Fibroblast of the aortic adventitia (primary cell): Measurements from ENCODE around the gene MGMT. TPM values are rescaled to one million over a fixed set of nuclear protein-coding genes. Genes with fewer than 3 reads are reported as not detected.

ENCODE experiments used
- DNase-seq: peaks from one replicate; pipeline ENCODE4 v3.0.0-alpha.2; 2010; ENCODE audit warnings: low read depth
- H3K4me3 ChIP-seq: 2 replicates; pipeline ENCODE4 v1.5.1; 2011; ENCODE audit warnings: low read depth, mild to moderate bottlenecking, control low read depth, low read length, moderate library complexity
- total RNA-seq: library from RNA; depleted of rRNA; stranded (reverse); fragments of >200 nt; gene quantifications from 2 replicates; pipeline ENCODE4 v1.2.3, GENCODE V29; 2012; ENCODE audit warnings: low replicate concordance
- TF ChIP-seq, protein P1 (sequence below): IDR thresholded peaks from 2 replicates; pipeline ENCODE4 v1.5.1; 2011; ENCODE audit warnings: mild to moderate bottlenecking, low read length, control low read depth, inconsistent platforms; ENCODE audit not compliant: insufficient read depth

The MGMT gene
- total RNA-seq, 1 donor: 21.8 TPM

- TF ChIP-seq, protein P1, sequence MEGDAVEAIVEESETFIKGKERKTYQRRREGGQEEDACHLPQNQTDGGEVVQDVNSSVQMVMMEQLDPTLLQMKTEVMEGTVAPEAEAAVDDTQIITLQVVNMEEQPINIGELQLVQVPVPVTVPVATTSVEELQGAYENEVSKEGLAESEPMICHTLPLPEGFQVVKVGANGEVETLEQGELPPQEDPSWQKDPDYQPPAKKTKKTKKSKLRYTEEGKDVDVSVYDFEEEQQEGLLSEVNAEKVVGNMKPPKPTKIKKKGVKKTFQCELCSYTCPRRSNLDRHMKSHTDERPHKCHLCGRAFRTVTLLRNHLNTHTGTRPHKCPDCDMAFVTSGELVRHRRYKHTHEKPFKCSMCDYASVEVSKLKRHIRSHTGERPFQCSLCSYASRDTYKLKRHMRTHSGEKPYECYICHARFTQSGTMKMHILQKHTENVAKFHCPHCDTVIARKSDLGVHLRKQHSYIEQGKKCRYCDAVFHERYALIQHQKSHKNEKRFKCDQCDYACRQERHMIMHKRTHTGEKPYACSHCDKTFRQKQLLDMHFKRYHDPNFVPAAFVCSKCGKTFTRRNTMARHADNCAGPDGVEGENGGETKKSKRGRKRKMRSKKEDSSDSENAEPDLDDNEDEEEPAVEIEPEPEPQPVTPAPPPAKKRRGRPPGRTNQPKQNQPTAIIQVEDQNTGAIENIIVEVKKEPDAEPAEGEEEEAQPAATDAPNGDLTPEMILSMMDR: no peak
- no peak for DNase-seq
- no peak overlapping the region for H3K4me3 ChIP-seq
These were observed 31.6 kb downstream of the MGMT start for GRCh38 chr10:129498680-129499079.

DNA sequence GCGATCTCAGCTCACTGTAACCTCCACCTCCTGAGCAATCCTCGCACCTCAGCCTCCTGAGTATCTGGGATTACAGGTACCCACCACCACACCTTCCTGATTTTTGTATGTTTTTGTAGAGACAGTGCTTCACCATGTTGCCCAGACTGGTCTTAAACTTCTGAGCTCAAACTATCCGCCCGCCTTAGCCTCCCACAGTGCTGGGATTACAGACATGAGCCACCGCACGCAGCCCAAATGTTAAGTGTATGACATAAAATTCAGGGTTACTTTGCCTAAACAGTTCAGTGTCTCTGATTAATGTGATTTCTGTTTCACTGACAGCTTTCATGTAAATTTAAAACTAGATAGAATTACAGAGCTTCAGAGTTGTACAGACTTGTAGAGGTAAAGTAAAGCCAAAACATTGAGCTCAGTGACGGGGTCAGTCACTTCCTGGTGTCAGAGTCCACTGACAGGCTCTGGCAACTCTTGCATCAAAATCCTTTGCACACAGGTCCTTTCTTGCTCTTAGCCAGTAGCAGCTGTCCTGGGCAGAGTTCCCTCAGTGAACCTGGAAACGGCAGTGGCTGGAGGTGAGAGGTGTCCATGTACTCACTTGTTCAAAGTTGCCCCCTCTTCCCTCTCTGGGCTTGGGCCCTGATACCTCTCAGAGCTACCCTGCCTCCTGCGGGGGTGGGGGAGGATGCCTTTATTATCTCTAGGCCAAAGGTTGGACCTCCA is 33.7 kb downstream of the MGMT start:
- no peak overlapping the region for H3K4me3 ChIP-seq
- TF ChIP-seq, protein P1: no peak
- no peak for DNase-seq

GRCh38 chr10:129501652-129502436 is 34.8 kb downstream of the MGMT start:
- TF ChIP-seq, protein P1: no peak
- no peak for DNase-seq
- no peak overlapping the region for H3K4me3 ChIP-seq

DNA sequence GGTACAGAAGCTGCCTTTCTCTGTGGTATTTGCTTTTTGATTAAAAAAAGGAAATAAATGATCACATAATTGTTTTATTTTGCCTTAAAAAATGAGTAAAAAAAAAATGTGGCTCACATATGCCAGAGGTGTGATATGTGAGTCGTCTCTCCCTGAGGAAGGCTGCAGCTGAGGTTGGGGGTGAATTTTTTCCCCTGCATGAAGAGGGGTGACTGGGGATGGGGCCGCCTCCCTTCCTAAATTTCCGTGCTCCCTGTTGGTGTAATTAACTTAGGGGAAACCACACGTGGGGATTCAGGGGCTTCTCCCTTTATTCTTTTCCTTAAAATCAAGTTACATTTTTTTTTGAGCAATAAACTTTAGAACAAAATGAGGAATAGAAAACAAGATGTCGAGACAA is 35.4 kb downstream of the MGMT start:
- DNase-seq: no peak
- TF ChIP-seq, protein P1: no peak
- H3K4me3 ChIP-seq: no peak overlapping the region

DNA sequence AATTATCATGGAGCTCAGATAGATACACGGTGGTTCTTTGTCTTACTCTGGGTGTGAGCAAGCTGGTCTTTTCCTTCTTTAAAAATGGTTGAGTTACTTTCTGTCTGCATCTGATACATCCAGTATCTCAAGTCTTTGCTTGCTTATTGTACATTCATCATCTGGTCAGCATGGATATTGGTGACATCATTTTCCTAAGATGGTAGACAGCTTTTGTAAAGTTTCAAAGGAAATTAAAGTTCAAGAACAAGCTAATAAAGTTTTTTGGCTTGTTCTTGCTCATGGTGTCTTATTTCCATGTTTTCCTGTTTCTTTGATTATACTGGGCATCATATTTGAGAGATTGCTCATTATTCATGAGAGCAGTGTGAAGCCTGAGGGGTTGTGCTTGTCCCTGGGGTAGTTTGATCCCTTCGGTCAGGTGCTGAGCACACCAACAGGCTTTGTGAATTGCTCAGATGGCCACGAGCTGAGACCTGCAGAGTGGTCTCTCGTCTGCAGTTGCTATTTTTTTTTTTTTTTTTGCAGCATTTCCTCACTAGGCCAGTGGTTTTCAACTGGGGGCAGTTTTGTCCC is 38.5 kb downstream of the MGMT start:
- TF ChIP-seq, protein P1: no peak
- H3K4me3 ChIP-seq: no peak overlapping the region
- DNase-seq: no peak

GRCh38 chr10:129506101-129506797 is 39.2 kb downstream of the MGMT start:
- DNase-seq: no peak
- H3K4me3 ChIP-seq: no peak overlapping the region
- TF ChIP-seq, protein P1: no peak
